ENCODE data around the gene PHACTR2.

Gene PHACTR2

DNA sequence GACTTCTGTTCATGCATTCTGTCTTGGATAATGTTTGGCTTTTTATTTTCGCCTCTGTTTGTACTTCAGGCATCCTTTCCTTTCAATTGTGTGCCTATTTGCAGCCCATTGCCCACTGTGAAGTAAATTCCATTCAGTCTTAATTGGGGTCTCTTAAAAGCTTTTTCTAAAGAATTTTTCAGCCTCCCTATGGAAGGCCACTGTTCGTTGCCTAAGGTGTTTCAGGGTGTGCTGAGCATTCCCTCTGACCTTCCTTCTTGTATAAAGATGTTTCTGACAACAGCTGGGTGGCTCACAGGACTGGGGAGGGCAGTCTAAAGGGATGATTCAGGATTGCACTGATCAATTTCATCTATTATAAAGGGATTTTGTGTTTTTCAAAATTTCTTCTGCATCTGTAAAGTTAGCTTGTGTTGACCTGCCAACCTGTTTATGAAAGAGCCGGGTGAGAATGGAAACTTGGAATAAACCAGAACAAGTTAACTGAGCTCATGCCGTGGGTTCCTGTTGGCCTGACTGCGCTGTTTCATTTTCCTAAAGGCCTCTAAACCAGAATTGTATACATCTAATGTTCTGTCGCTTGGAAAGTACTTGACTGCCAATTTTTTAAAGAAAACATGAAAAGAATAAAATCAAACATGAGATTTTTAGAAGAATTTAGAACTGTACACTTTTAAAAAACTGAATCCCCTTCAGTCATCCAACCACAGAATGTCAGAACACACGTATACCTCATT, 14.3 kb downstream of the PHACTR2 start:
- H3K27me3 ChIP-seq (ENCODE audit: low read depth, low read length): no peaks in the 10 kb centered on the region
- peaks cover 18 to 83% of the 10 kb centered on the region in 2 donors for H3K4me1 ChIP-seq (ENCODE audit: control insufficient read depth in 1 of 2, insufficient read depth in 2 of 2, low read length in 2 of 2)
- H3K36me3 ChIP-seq (ENCODE audit: control insufficient read depth in 1 of 2, insufficient read depth in 2 of 2, low read length in 2 of 2): no peaks in the 10 kb centered on the region
- no peaks in the 10 kb centered on the region for H3K9me3 ChIP-seq (ENCODE audit: control insufficient read depth in 1 of 2, low read length in 2 of 2)
- peak overlapping the region; percentile 60 for H3K27ac ChIP-seq (ENCODE audit: low read length)
- H3K4me3 ChIP-seq (ENCODE audit: low read depth in 1 of 2, low read length in 2 of 2): peak overlapping the region; percentile 11 to 27

GRCh38 chr6:143692696-143693095, 14.9 kb downstream of the PHACTR2 start:
- Histone ChIP-seq H3K27ac (ENCODE audit: low read length) (peak overlapping the region; percentile 60), H3K4me3 (ENCODE audit: low read depth in 1 of 2, low read length in 2 of 2) (no peak overlapping the region), H3K9me3 (ENCODE audit: control insufficient read depth in 1 of 2, low read length in 2 of 2) (no peaks in the 10 kb centered on the region), H3K27me3 (ENCODE audit: low read depth, low read length) (no peaks in the 10 kb centered on the region), H3K4me1 (ENCODE audit: control insufficient read depth in 1 of 2, insufficient read depth in 2 of 2, low read length in 2 of 2) (peaks cover 18 to 89% of the 10 kb centered on the region in 2 donors), H3K36me3 (ENCODE audit: control insufficient read depth in 1 of 2, insufficient read depth in 2 of 2, low read length in 2 of 2) (no peaks in the 10 kb centered on the region)

GRCh38 chr6:143694013-143694412, 16.2 kb downstream of the PHACTR2 start:
- H3K4me1 ChIP-seq (ENCODE audit: control insufficient read depth in 1 of 2, insufficient read depth in 2 of 2, low read length in 2 of 2): peaks cover 18 to 83% of the 10 kb centered on the region in 2 donors
- no peaks in the 10 kb centered on the region for H3K9me3 ChIP-seq (ENCODE audit: control insufficient read depth in 1 of 2, low read length in 2 of 2)
- H3K27me3 ChIP-seq (ENCODE audit: low read depth, low read length): no peaks in the 10 kb centered on the region
- H3K36me3 ChIP-seq (ENCODE audit: control insufficient read depth in 1 of 2, insufficient read depth in 2 of 2, low read length in 2 of 2): no peaks in the 10 kb centered on the region
- H3K27ac ChIP-seq (ENCODE audit: low read length): no peak overlapping the region
- no peak overlapping the region for H3K4me3 ChIP-seq (ENCODE audit: low read depth in 1 of 2, low read length in 2 of 2)

- Histone ChIP-seq H3K4me1 (ENCODE audit: control insufficient read depth in 1 of 2, insufficient read depth in 2 of 2, low read length in 2 of 2) (peaks cover 18 to 83% of the 10 kb centered on the region in 2 donors), H3K27ac (ENCODE audit: low read length) (no peak overlapping the region), H3K9me3 (ENCODE audit: control insufficient read depth in 1 of 2, low read length in 2 of 2) (no peaks in the 10 kb centered on the region), H3K27me3 (ENCODE audit: low read depth, low read length) (no peaks in the 10 kb centered on the region), H3K4me3 (ENCODE audit: low read depth in 1 of 2, low read length in 2 of 2) (no peak overlapping the region), H3K36me3 (ENCODE audit: control insufficient read depth in 1 of 2, insufficient read depth in 2 of 2, low read length in 2 of 2) (no peaks in the 10 kb centered on the region)
These were observed 16.8 kb downstream of the PHACTR2 start for GRCh38 chr6:143694560-143694959.

- H3K4me3 ChIP-seq (ENCODE audit: low read depth in 1 of 2, low read length in 2 of 2): no peak overlapping the region
- no peaks in the 10 kb centered on the region for H3K9me3 ChIP-seq (ENCODE audit: control insufficient read depth in 1 of 2, low read length in 2 of 2)
- H3K27me3 ChIP-seq (ENCODE audit: low read depth, low read length): no peaks in the 10 kb centered on the region
- peaks cover 16 to 84% of the 10 kb centered on the region in 2 donors for H3K4me1 ChIP-seq (ENCODE audit: control insufficient read depth in 1 of 2, insufficient read depth in 2 of 2, low read length in 2 of 2)
- peak overlapping the region; percentile 5 for H3K27ac ChIP-seq (ENCODE audit: low read length)
- no peaks in the 10 kb centered on the region for H3K36me3 ChIP-seq (ENCODE audit: control insufficient read depth in 1 of 2, insufficient read depth in 2 of 2, low read length in 2 of 2)
These were observed 17.6 kb downstream of the PHACTR2 start for GRCh38 chr6:143695130-143695968.

- peak overlapping the region; percentile 19 for H3K27ac ChIP-seq (ENCODE audit: low read length)
- H3K4me1 ChIP-seq (ENCODE audit: control insufficient read depth in 1 of 2, insufficient read depth in 2 of 2, low read length in 2 of 2): peaks cover 11 to 84% of the 10 kb centered on the region in 2 donors
- H3K27me3 ChIP-seq (ENCODE audit: low read depth, low read length): no peaks in the 10 kb centered on the region
These were observed 18.4 kb downstream of the PHACTR2 start for GRCh38 chr6:143695969-143696663.

DNA sequence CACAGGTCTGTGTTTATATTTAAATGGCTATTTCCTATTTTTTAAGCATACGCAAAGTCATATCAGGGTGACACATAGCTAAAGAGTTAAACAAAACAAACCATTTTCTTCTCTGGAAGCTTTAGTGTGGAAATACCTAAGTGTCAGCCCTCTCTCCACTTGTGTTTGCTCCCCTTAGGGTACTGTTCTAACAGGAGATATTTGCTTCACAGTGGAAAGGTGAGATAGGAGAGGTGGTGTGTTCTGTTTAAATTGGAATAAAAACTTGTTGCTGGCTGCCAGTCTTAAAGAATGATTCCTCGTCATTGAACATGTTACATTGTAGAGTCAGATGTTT, 18.9 kb downstream of the PHACTR2 start:
- peaks cover 7 to 81% of the 10 kb centered on the region in 2 donors for H3K4me1 ChIP-seq (ENCODE audit: control insufficient read depth in 1 of 2, insufficient read depth in 2 of 2, low read length in 2 of 2)
- peak overlapping the region; percentile 19 for H3K27ac ChIP-seq (ENCODE audit: low read length)
- H3K4me3 ChIP-seq (ENCODE audit: low read depth in 1 of 2, low read length in 2 of 2): no peak overlapping the region

More at GRCh38 chr6:143695969-143696663, 18.4 kb downstream of the PHACTR2 start:
- Histone ChIP-seq H3K36me3 (ENCODE audit: control insufficient read depth in 1 of 2, insufficient read depth in 2 of 2, low read length in 2 of 2) (no peaks in the 10 kb centered on the region), H3K4me3 (ENCODE audit: low read depth in 1 of 2, low read length in 2 of 2) (no peak overlapping the region), H3K9me3 (ENCODE audit: control insufficient read depth in 1 of 2, low read length in 2 of 2) (no peaks in the 10 kb centered on the region)

GRCh38 chr6:143697076-143697800, 19.5 kb downstream of the PHACTR2 start:
- Histone ChIP-seq H3K4me1 (ENCODE audit: control insufficient read depth in 1 of 2, insufficient read depth in 2 of 2, low read length in 2 of 2) (peaks cover 7 to 79% of the 10 kb centered on the region in 2 donors), H3K27ac (ENCODE audit: low read length) (peak overlapping the region; percentile 19), H3K4me3 (ENCODE audit: low read depth in 1 of 2, low read length in 2 of 2) (no peak overlapping the region), H3K36me3 (ENCODE audit: control insufficient read depth in 1 of 2, insufficient read depth in 2 of 2, low read length in 2 of 2) (no peaks in the 10 kb centered on the region), H3K9me3 (ENCODE audit: control insufficient read depth in 1 of 2, low read length in 2 of 2) (no peaks in the 10 kb centered on the region), H3K27me3 (ENCODE audit: low read depth, low read length) (no peaks in the 10 kb centered on the region)

More for the DNA sequence above, 18.9 kb downstream of the PHACTR2 start:
- Histone ChIP-seq H3K36me3 (ENCODE audit: control insufficient read depth in 1 of 2, insufficient read depth in 2 of 2, low read length in 2 of 2) (no peaks in the 10 kb centered on the region), H3K9me3 (ENCODE audit: control insufficient read depth in 1 of 2, low read length in 2 of 2) (no peaks in the 10 kb centered on the region), H3K27me3 (ENCODE audit: low read depth, low read length) (no peaks in the 10 kb centered on the region)

GRCh38 chr6:143698329-143698728, 20.6 kb downstream of the PHACTR2 start:
- H3K4me3 ChIP-seq (ENCODE audit: low read depth in 1 of 2, low read length in 2 of 2): no peak overlapping the region
- H3K27ac ChIP-seq (ENCODE audit: low read length): no peak overlapping the region
- H3K27me3 ChIP-seq (ENCODE audit: low read depth, low read length): no peaks in the 10 kb centered on the region
- H3K4me1 ChIP-seq (ENCODE audit: control insufficient read depth in 1 of 2, insufficient read depth in 2 of 2, low read length in 2 of 2): peaks cover 7 to 72% of the 10 kb centered on the region in 2 donors
- H3K9me3 ChIP-seq (ENCODE audit: control insufficient read depth in 1 of 2, low read length in 2 of 2): no peaks in the 10 kb centered on the region
- H3K36me3 ChIP-seq (ENCODE audit: control insufficient read depth in 1 of 2, insufficient read depth in 2 of 2, low read length in 2 of 2): no peaks in the 10 kb centered on the region

- H3K27ac ChIP-seq (ENCODE audit: low read length): no peak overlapping the region
- H3K36me3 ChIP-seq (ENCODE audit: control insufficient read depth in 1 of 2, insufficient read depth in 2 of 2, low read length in 2 of 2): no peaks in the 10 kb centered on the region
- H3K27me3 ChIP-seq (ENCODE audit: low read depth, low read length): no peaks in the 10 kb centered on the region
- H3K4me1 ChIP-seq (ENCODE audit: control insufficient read depth in 1 of 2, insufficient read depth in 2 of 2, low read length in 2 of 2): peaks cover 7 to 69% of the 10 kb centered on the region in 2 donors
- H3K9me3 ChIP-seq (ENCODE audit: control insufficient read depth in 1 of 2, low read length in 2 of 2): no peaks in the 10 kb centered on the region
- H3K4me3 ChIP-seq (ENCODE audit: low read depth in 1 of 2, low read length in 2 of 2): no peak overlapping the region
These were observed 21.1 kb downstream of the PHACTR2 start for GRCh38 chr6:143698759-143699429.

Data from muscle layer of duodenum (tissue), 2 donors.